Skin epidermis (tissue), 12 donors: ENCODE results near the gene NPAS1.

Experiments
- H3K27ac ChIP-seq, 21 experiments: fragments of 200-600 bp; sonication (generic) in 11 of 21; one replicate each; pipeline ENCODE4 v1.5.0; 2020; ENCODE audit warnings: mild to moderate bottlenecking in 3 of 21, inconsistent platforms in 2 of 21, moderate library complexity in 2 of 21
- H3K4me3 ChIP-seq, 7 experiments: fragments of 200-600 bp; sonication (generic) in 2 of 7; one replicate each; pipeline ENCODE4 v1.5.0; 2020; ENCODE audit warnings: inconsistent platforms in 2 of 7, mild to moderate bottlenecking in 2 of 7, moderate library complexity in 1 of 7

The NPAS1 gene, protein sequence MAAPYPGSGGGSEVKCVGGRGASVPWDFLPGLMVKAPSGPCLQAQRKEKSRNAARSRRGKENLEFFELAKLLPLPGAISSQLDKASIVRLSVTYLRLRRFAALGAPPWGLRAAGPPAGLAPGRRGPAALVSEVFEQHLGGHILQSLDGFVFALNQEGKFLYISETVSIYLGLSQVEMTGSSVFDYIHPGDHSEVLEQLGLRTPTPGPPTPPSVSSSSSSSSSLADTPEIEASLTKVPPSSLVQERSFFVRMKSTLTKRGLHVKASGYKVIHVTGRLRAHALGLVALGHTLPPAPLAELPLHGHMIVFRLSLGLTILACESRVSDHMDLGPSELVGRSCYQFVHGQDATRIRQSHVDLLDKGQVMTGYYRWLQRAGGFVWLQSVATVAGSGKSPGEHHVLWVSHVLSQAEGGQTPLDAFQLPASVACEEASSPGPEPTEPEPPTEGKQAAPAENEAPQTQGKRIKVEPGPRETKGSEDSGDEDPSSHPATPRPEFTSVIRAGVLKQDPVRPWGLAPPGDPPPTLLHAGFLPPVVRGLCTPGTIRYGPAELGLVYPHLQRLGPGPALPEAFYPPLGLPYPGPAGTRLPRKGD

GRCh38 chr19:47019431-47020041 is at the start of gene NPAS1:
TSS of gene NPAS1 (plus strand) at chr19:47019837. CDS start at chr19:47021048, 1,211 bp downstream.
- peak within 1 kb of the TSS in 3 of 7 experiments; percentile 4 to 37 (median 18) for H3K4me3 ChIP-seq
- H3K27ac ChIP-seq: no peak within 1 kb of the TSS

DNA sequence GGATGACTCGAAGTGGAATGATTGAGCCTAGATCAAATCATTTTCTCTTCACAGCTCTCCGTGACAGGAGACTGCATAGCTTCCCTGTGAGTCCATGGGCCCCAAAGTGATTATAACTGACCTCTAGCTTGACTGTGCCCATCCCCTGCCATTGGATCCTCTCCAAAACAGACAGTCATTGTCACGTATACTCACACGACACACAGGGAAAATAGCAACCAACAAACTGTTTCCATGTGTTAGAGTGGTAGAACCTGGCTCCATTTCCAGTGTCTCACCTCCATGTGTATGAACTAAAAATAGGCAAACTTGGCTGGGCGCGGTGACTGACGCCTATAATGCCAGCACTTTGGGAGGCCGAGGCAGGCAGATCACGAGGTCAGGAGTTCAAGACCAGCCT is 48.8 kb upstream of the NPAS1 start:
- no peak overlapping the region for H3K4me3 ChIP-seq
- H3K27ac ChIP-seq: peak overlapping the region in 3 of 21 experiments; percentile 29 to 46 (median 38)

DNA sequence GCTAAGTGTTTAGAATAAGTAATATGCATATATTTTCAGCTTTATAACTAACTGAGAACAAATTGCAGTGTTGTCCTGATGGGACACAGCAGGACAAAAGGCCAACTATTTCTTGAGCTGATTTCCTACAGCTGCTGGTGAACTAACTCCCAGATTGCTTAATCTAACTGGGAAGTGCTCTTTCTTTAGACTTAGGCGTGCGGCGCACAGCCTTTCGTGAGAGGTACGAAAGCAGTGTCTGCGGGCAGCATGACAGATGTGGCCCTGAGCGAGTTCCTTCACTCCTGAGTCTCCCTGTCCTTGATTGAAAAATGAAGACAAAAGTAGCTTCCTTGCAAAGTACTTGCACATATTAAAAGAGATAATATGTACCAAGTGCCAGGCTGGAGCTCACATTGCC is 47.3 kb upstream of the NPAS1 start:
- no peak overlapping the region for H3K4me3 ChIP-seq
- H3K27ac ChIP-seq: peak overlapping the region in 8 of 21 experiments; percentile 6 to 41 (median 24)

DNA sequence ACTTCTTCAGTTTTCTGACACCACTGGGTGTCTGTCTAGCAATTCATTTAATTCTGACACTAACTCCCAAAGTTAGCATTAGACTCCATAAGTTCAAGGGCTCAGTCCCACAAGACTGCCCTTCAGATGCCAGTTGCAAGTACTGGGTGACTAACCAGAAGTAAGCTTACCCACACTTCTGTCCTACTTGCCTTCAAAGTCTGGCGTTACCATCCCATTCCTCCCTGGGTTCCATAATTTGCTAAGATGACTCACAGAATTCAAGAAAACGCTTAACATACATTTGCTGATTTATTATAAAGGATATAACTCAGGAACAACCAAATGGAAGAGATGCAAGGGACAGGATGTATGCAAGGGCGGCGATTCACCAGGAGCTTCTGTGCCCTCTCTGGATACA is 45.5 kb upstream of the NPAS1 start:
- H3K27ac ChIP-seq: peak overlapping the region in 4 of 21 experiments; percentile 16 to 70 (median 40)
- no peak overlapping the region for H3K4me3 ChIP-seq

DNA sequence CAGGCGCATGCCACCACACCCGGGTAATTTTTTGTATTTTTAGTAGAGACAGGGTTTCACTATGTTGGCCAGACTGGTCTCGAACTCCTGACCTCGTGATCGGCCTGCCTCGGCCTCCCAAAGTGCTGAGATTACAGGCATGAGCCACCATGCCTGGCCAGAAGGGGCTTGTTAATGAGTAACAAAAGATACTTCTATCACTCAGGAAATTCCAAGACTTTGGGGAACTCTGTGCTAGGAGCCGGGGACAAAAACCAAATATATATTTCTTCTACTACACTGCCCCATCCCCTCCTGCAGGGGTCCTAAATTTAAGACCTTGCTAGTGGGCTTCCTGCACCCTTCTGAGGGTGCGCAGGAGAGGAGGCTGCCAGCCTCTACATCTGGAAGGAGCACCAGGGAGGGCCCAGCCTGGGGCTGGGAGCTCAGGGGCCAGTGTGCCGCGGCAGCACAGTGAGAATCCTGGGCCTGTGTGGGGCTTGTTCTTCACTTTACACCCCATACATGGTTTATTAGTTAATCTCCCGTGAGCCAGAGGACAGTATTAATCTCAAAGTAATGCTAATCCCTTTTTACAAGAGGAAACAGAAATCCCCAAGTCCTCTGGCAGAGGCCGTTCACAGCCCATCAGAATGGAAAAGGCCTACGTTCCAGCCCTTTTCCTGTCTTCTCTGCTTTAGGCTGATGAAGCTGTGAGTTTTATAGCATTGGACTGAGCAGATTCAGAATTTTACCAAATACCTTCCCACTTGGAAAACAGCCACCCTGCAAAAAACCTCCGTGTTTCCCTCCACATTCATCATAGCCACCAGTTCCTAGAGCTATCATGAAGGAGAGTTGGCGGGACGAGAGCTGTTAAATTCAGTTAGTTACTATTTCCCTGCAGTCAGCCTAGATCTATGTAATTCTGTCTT is 44.4 kb upstream of the NPAS1 start:
- peak overlapping the region in 14 of 21 experiments; percentile 25 to 80 (median 58) for H3K27ac ChIP-seq

DNA sequence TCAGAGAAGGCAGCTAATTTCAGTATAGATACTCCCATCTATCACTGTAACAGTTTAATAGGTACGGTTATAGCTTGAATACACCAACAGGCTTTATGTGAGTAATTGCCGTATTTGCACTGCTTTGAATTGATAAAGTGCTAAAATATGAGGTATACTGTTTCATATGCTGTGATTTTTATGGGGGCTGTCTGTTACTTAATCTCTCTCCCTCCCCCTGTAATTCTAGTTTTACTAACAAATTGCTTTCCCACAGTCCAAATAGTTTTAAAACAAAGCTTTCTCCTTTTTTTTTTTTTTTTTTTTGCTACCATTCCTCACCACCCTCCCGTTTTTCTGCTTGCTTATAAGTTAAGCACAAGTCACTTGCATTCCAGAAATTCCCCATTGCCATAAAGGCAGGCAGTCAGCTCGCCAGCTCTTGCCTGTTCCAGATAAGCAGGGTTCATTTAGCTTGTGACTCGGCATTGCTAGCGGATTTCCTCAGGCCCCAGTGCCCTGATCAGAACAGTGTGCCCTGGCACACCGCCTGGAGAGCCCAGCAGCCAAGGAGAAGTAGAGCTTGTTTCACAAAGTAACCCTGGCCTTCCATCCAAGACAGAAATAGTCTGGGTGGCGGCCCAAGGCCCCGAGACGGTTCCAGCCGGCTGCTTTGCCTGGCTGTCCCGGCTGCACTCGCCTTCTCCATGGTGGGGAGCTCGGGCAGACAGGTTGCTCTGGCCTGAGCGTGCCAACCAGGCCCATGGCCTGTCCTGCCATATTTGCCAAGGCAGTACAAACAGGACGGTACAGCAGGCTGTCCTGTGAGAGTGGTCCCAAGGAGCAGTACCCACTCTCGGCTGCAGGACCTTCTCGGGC is 43.5 kb upstream of the NPAS1 start:
- Histone ChIP-seq H3K4me3 (no peak overlapping the region), H3K27ac (peak overlapping the region in 20 of 21 experiments; percentile 9 to 88 (median 67))

More for the DNA sequence above, 44.4 kb upstream of the NPAS1 start:
- no peak overlapping the region for H3K4me3 ChIP-seq

GRCh38 chr19:46976845-46977320 is 42.8 kb upstream of the NPAS1 start:
- Histone ChIP-seq H3K4me3 (no peak overlapping the region), H3K27ac (peak overlapping the region in 20 of 21 experiments; percentile 9 to 88 (median 67))

GRCh38 chr19:46977548-46977947 is 42.1 kb upstream of the NPAS1 start:
- Histone ChIP-seq H3K4me3 (no peak overlapping the region), H3K27ac (peak overlapping the region in 14 of 21 experiments; percentile 13 to 88 (median 64))

GRCh38 chr19:46978171-46978869 is 41.3 kb upstream of the NPAS1 start:
- H3K27ac ChIP-seq: peak overlapping the region in 13 of 21 experiments; percentile 13 to 88 (median 58)
- H3K4me3 ChIP-seq: no peak overlapping the region

DNA sequence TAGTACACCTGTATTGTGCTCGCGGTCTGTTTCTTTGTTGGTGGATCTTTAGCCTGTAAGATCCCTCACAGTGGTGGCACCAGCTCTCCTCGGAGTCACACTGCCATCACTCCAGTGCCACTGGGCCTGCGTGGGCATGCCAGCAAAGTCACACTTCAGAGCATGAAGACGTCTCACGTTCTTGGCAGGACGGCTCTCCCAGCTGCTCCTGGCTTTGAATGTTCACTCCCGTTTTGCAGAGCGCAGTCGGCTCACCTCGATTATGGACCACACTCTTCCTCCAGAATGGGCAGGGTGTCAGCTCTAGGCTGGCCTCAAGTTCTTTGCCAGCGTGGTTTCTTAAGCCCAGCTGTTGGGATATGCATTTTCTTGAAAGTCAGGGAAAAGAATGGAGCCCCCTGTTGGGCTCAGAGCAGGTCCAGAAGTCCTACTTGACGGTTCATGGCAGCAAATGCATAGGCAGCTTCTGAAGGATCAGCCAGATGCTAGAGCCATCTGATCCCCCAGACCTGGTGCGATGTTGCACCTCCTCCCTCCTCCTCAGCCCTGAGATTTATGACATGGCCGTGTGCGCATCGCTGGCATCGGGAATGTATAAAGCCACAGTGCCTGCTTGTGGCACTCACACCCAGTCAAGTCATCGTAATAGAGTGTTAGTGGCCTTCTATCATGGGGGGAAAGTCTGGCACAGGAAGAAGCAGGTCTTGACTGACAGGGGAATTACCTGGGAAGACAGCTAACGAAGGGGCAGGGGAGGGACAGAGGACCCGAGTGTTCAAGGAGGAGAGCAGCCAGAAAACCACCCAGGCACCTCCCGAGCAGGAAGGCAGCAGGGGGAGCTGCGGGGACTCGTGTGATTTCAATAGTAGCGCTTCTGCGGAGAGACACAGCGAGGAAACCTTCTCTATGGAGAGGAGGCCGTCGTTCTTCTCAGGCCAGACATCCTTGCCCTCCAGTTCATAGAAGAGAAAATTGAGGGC is 40.2 kb upstream of the NPAS1 start:
- no peak overlapping the region for H3K4me3 ChIP-seq
- no peak overlapping the region for H3K27ac ChIP-seq

DNA sequence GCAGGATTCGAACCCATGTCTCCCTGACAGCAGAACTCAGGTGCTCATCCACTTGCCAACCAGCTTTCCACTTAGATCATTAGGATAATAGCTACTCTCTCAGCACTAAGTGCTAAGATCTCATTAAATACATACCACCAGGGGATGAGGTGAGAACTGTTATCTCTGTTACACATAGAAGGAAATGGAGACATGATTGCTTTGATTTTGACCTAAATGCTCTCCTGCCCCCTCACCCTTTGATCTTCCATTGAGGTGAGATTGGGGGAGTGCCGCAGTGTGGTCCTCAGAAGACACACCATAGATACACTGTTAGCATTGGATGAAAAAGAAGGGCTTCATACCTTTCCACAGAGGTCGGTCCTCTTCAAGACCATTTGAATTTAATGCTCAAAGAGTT is 38.9 kb upstream of the NPAS1 start:
- H3K27ac ChIP-seq: peak overlapping the region in 8 of 21 experiments; percentile 4 to 76 (median 40)
- no peak overlapping the region for H3K4me3 ChIP-seq

- H3K4me3 ChIP-seq: no peak overlapping the region
- peak overlapping the region in 12 of 21 experiments; percentile 1 to 76 (median 32) for H3K27ac ChIP-seq
Observed at GRCh38 chr19:46981286-46981945, 38.2 kb upstream of the NPAS1 start.

DNA sequence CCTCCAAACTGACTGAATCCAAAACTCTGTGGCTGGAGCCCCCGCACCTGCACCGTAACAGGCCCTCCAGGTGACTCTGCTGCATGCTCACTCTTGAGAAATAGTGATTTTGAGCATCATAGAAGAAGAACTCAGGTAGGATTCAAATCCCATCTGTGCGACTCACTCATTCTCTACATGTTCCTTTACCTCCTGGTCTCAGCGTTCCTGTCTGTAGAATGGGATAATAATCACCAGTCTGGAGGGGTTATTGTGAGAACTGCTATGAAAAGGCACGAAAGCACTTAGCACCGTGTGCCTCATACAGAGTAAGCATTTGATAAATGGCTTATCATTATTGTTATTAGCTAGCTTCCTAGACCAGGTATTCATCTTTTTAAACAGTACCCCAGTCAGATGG is 36.5 kb upstream of the NPAS1 start:
- H3K27ac ChIP-seq: no peak overlapping the region
- no peak overlapping the region for H3K4me3 ChIP-seq

DNA sequence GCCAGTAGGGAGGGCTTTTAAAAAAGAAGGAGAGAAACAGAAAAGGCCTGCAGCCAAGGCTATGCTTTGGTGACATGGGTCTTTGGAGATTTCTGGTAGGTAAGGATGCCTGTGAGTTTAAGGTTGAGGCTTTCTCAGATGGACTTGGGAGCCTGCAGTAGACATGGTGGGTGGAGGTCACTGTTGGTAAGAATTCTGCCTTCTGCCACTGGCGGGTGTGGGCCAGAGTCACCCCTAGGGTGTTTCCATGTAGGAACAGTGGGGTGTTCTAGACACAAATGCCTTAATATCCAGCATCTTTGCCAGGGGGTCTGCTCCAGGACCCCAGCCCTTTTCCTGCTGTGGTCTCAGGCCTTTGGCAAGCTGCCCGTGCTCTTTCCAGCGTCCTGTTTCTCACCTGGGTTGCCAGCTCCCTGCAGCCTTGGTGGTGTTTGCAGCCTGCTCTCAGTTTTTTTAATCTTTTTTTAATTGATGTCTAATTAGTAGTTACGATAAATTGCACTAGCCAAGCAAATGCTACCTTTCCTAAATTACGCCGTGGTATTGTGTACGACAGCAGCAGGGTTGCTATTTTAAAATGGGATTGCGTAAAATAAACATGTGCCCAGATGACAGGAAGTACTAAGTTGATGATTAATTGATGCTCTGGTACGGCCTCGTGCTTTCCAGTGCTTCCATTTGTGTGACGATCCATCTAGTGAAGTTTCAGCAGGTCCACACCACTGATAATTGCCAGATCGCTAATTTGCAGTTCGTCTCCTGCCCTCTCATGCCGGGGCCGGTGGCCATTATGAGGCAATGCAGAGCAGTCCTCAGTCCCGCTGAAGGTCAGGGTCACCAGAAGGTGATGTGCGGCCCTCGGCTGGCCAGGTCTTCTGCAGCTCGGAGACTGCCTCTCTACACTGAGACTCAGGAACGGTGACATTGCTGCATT is 35.3 kb upstream of the NPAS1 start:
- Histone ChIP-seq H3K27ac (no peak overlapping the region), H3K4me3 (no peak overlapping the region)
